H1 (cell line): ENCODE data around the gene NANOS2. TPM values are rescaled to one million over a fixed set of nuclear protein-coding genes. Genes with fewer than 3 reads are reported as not detected.

ENCODE experiments used
- CTCF ChIA-PET: fragments of 300-600 bp; sonication (Branson Sonifier 250); formaldehyde crosslinking; loops from one replicate; lab custom pipeline; 2021; ENCODE audit not compliant: partially characterized antibody; lab: Charles Lee
- POLR2A ChIA-PET: fragments of 300-600 bp; sonication (Branson Sonifier 250); formaldehyde crosslinking; loops from one replicate; lab custom pipeline; 2021; ENCODE audit warnings: inconsistent platforms; ENCODE audit not compliant: partially characterized antibody; lab: Charles Lee
- DNase-seq, 2 experiments: peaks; one replicate each; pipeline versions ENCODE4 v3.0.0 to v3.0.0-alpha.2; 2010 to 2022; ENCODE audit warnings: low spot score in 2 of 2, low read depth in 1 of 2, mixed read lengths in 1 of 2
- FAIRE-seq: peaks from 2 replicates; lab custom pipeline; 2011; peaks lifted over from hg19 to GRCh38; lab: Jason Lieb, UNC
- H2AFZ ChIP-seq: 2 replicates; pipeline ENCODE4 v1.8.1; 2012; ENCODE audit warnings: low read length, inconsistent platforms
- H2AK5ac ChIP-seq: 2 replicates; pipeline ENCODE4 v1.6.1; 2013; ENCODE audit warnings: low read depth, low read length
- H2BK120ac ChIP-seq: replicated peaks from 2 replicates; pipeline ENCODE3; 2013; ENCODE audit warnings: low read depth, low read length, inconsistent platforms
- H2BK12ac ChIP-seq: 2 replicates; pipeline ENCODE4 v1.6.1; 2013; ENCODE audit warnings: low read depth, low read length
- H2BK15ac ChIP-seq: 2 replicates; pipeline ENCODE4 v1.6.1; 2013; ENCODE audit warnings: low read length
- H2BK20ac ChIP-seq: 2 replicates; pipeline ENCODE4 v1.6.1; 2013; ENCODE audit warnings: low read length
- H2BK5ac ChIP-seq: 2 replicates; pipeline ENCODE4 v1.6.1; 2013; ENCODE audit warnings: low read depth, low read length
- H3K14ac ChIP-seq: 2 replicates; pipeline ENCODE4 v1.6.1; 2013; ENCODE audit warnings: inconsistent platforms; ENCODE audit not compliant: insufficient read length
- H3K18ac ChIP-seq: 2 replicates; pipeline ENCODE4 v1.6.1; 2013; ENCODE audit warnings: low read length; ENCODE audit errors: extremely low read depth
- H3K23ac ChIP-seq: 2 replicates; pipeline ENCODE4 v1.6.1; 2013; ENCODE audit warnings: inconsistent platforms; ENCODE audit not compliant: insufficient read length
- H3K23me2 ChIP-seq: 2 replicates; pipeline ENCODE4 v1.6.1; 2013; ENCODE audit warnings: low read depth, low read length
- H3K27ac ChIP-seq: 2 replicates; pipeline ENCODE4 v1.6.1; 2011; ENCODE audit warnings: low read depth, low read length, inconsistent platforms
- H3K27me3 ChIP-seq, 4 experiments: replicated peaks in 1 of 4; 1 replicate in 1 of 4; 2 replicates in 3 of 4; pipeline versions ENCODE4 v1.6.1 to v1.8.1; 2011 to 2013; ENCODE audit warnings: low read length in 3 of 4, mild to moderate bottlenecking in 3 of 4, inconsistent platforms in 2 of 4, mixed read lengths in 2 of 4, moderate library complexity in 1 of 4; ENCODE audit not compliant: control insufficient read depth in 3 of 4, insufficient read depth in 3 of 4; ENCODE audit errors: extremely low read depth in 1 of 4
- H3K36me3 ChIP-seq, 4 experiments: 2 replicates each; pipeline versions ENCODE4 v1.6.1 to v1.8.1; 2011 to 2013; ENCODE audit warnings: mild to moderate bottlenecking in 4 of 4, low read length in 3 of 4, moderate library complexity in 2 of 4, control low read depth in 1 of 4, inconsistent platforms in 1 of 4; ENCODE audit not compliant: insufficient read depth in 4 of 4, control insufficient read depth in 2 of 4
- H3K4ac ChIP-seq: replicated peaks from 2 replicates; pipeline ENCODE3; 2013; ENCODE audit warnings: low read length, low read depth, mixed read lengths, inconsistent platforms; ENCODE audit not compliant: insufficient read length
- H3K4me1 ChIP-seq, 4 experiments: replicated peaks in 1 of 4; 1 replicate in 1 of 4; 2 replicates in 3 of 4; pipeline versions ENCODE4 v1.6.1 to v1.8.1; 2011 to 2013; ENCODE audit warnings: low read length in 3 of 4, inconsistent platforms in 2 of 4, mixed read lengths in 1 of 4; ENCODE audit not compliant: insufficient read depth in 4 of 4, control insufficient read depth in 3 of 4
- H3K4me2 ChIP-seq, 2 experiments: 2 replicates each; pipeline versions ENCODE4 v1.6.1 to v1.8.1; 2011 to 2013; ENCODE audit warnings: low read depth in 2 of 2, low read length in 2 of 2, control low read depth in 1 of 2, inconsistent platforms in 1 of 2, mild to moderate bottlenecking in 1 of 2; ENCODE audit not compliant: insufficient read depth in 1 of 2
- H3K4me3 ChIP-seq, 4 experiments: fragments of 200-600, 300-600 bp in 1 of 4; sonication (generic), shearing (Covaris generic), sonication (Bioruptor Twin) in 1 of 4; 2 replicates each; pipeline versions ENCODE4 v1.5.1 to v1.8.1; 2011 to 2016; ENCODE audit warnings: low read length in 4 of 4, low read depth in 3 of 4, control low read depth in 2 of 4, inconsistent platforms in 2 of 4, mild to moderate bottlenecking in 2 of 4, mixed read lengths in 1 of 4, moderate library complexity in 1 of 4; ENCODE audit not compliant: insufficient read depth in 2 of 4; ENCODE audit errors: extremely low read depth in 1 of 4
- H3K56ac ChIP-seq: replicated peaks from 2 replicates; pipeline ENCODE3; 2013; ENCODE audit warnings: low read depth, mild to moderate bottlenecking, mixed read lengths, low read length, inconsistent platforms; ENCODE audit not compliant: insufficient read length
- H3K79me1 ChIP-seq: 2 replicates; pipeline ENCODE4 v1.6.1; 2013; ENCODE audit warnings: low read depth, low read length, control low read depth
- H3K79me2 ChIP-seq, 2 experiments: 2 replicates each; pipeline versions ENCODE4 v1.6.1 to v1.8.1; 2012 to 2013; ENCODE audit warnings: low read length in 2 of 2, mild to moderate bottlenecking in 2 of 2, inconsistent platforms in 1 of 2; ENCODE audit not compliant: insufficient read depth in 2 of 2, control insufficient read depth in 1 of 2
- H3K9ac ChIP-seq, 4 experiments: replicated peaks in 1 of 4; 1 replicate in 1 of 4; 2 replicates in 3 of 4; pipeline versions ENCODE4 v1.6.1 to v1.8.1; 2011 to 2013; ENCODE audit warnings: low read depth in 3 of 4, low read length in 3 of 4, control low read depth in 2 of 4, mild to moderate bottlenecking in 2 of 4, moderate library complexity in 2 of 4, inconsistent platforms in 1 of 4; ENCODE audit errors: extremely low read depth in 1 of 4
- H3K9me3 ChIP-seq, 2 experiments: 2 replicates each; pipeline versions ENCODE4 v1.6.1 to v1.8.1; 2012 to 2013; ENCODE audit warnings: mild to moderate bottlenecking in 2 of 2, moderate library complexity in 2 of 2, control low read depth in 1 of 2, inconsistent platforms in 1 of 2, low read depth in 1 of 2, low read length in 1 of 2, mixed read lengths in 1 of 2; ENCODE audit not compliant: insufficient read depth in 2 of 2
- H4K20me1 ChIP-seq, 2 experiments: replicated peaks in 1 of 2; 2 replicates each; pipeline versions ENCODE3 to v1.8.1; 2011 to 2013; ENCODE audit warnings: inconsistent platforms in 2 of 2, low read length in 2 of 2, mild to moderate bottlenecking in 1 of 2; ENCODE audit not compliant: insufficient read depth in 2 of 2, control insufficient read depth in 1 of 2
- H4K5ac ChIP-seq: 2 replicates; pipeline ENCODE4 v1.6.1; 2013; ENCODE audit warnings: low read length, low read depth, mixed read lengths, inconsistent platforms; ENCODE audit not compliant: insufficient read length
- H4K8ac ChIP-seq: 2 replicates; pipeline ENCODE4 v1.8.0; 2013; ENCODE audit warnings: mild to moderate bottlenecking, moderate library complexity, low read length, inconsistent platforms; ENCODE audit not compliant: insufficient read depth; ENCODE audit errors: extremely low read depth
- H4K91ac ChIP-seq: replicated peaks from 2 replicates; pipeline ENCODE3; 2013; ENCODE audit warnings: low read length, mixed read lengths, inconsistent platforms; ENCODE audit not compliant: insufficient read length
- GABPA ChIP-seq: IDR thresholded peaks from 2 replicates; pipeline ENCODE4 v1.6.1; 2011; ENCODE audit warnings: mild to moderate bottlenecking, low read length, moderate library complexity, borderline replicate concordance; ENCODE audit not compliant: insufficient read depth
- GTF2F1 ChIP-seq: IDR thresholded peaks from 2 replicates; pipeline ENCODE4 v1.6.1; 2012; ENCODE audit warnings: low read depth, low read length, improper control_type of control experiment, borderline replicate concordance
- KDM4A ChIP-seq: IDR thresholded peaks from one replicate; pipeline ENCODE4 v1.7.1; 2012; ENCODE audit warnings: low read depth, mild to moderate bottlenecking, moderate library complexity, low read length, inconsistent platforms; ENCODE audit not compliant: severe bottlenecking
- POLR2AphosphoS5 ChIP-seq: IDR thresholded peaks from 2 replicates; pipeline ENCODE4 v1.6.1; 2011; ENCODE audit warnings: low read depth, low read length
- RXRA ChIP-seq: IDR thresholded peaks from 2 replicates; pipeline ENCODE4 v1.6.1; 2011; ENCODE audit warnings: low read depth, mild to moderate bottlenecking, low read length, moderate library complexity; ENCODE audit not compliant: insufficient read depth
- SP1 ChIP-seq: IDR thresholded peaks from 2 replicates; pipeline ENCODE4 v1.6.1; 2011; ENCODE audit warnings: low read depth, low read length
- SP4 ChIP-seq: IDR thresholded peaks from 2 replicates; pipeline ENCODE4 v1.6.1; 2012; ENCODE audit warnings: low read length, inconsistent platforms
- SRF ChIP-seq: IDR thresholded peaks from 2 replicates; pipeline ENCODE4 v1.6.1; 2011; ENCODE audit warnings: mild to moderate bottlenecking, low read depth, low read length, moderate library complexity
- TAF1 ChIP-seq: IDR thresholded peaks from 2 replicates; pipeline ENCODE4 v1.6.1; 2011; ENCODE audit warnings: mild to moderate bottlenecking, low read depth, low read length
- YY1 ChIP-seq: IDR thresholded peaks from 2 replicates; pipeline ENCODE4 v1.6.1; 2011; ENCODE audit warnings: low read depth, mild to moderate bottlenecking, low read length
- WGBS, 2 experiments: shearing (Covaris generic) in 1 of 2; methylation state at CpG; one replicate each; pipeline versions ENCODE4 v1.1.6 to v1.1.7; 2013 to 2015; ENCODE audit warnings: low lambda C conversion rate in 2 of 2, mixed read lengths in 2 of 2, inconsistent platforms in 1 of 2, low coverage in 1 of 2, missing lambda C conversion rate in 1 of 2; ENCODE audit not compliant: insufficient replicate concordance in 2 of 2, insufficient coverage in 1 of 2, insufficient read length in 1 of 2; ENCODE audit errors: extremely low coverage in 1 of 2, missing lambda C conversion rate in 1 of 2; 5-methylcytosine and 5-hydroxymethylcytosine counted together
- polyA plus RNA-seq, 7 experiments: library from polyadenylated mRNA; depleted of rRNA in 3 of 7; stranded (reverse) in 5 of 7; unstranded in 2 of 7; fragments of >200 nt in 5 of 7; fragments of 200-250 nt in 2 of 7; gene quantifications; 1 replicate in 5 of 7; 2 replicates in 1 of 7; 4 replicates in 1 of 7; pipeline versions ENCODE4 v1.2.1 to v1.2.3, GENCODE V29; 2011 to 2013; ENCODE audit warnings: missing spikeins in 2 of 7, mixed read lengths in 2 of 7
- total RNA-seq: library from RNA; stranded (reverse); fragmentation: NEBNext Ultra II Directional; extraction: Animal tissue kit (Norgen Biotek cat#: 25700); gene quantifications from 2 replicates; pipeline ENCODE4 v1.2.1, GENCODE V29; 2021
- TF ChIP-seq, protein P1 (sequence below): IDR thresholded peaks from 2 replicates; pipeline ENCODE4 v1.6.1; 2012; ENCODE audit warnings: inconsistent platforms

NANOS2 gene
- total and polyA plus RNA-seq, 2 of the 8 experiments (the other 6 are each of a cell fraction or from before 2014, with no cell fraction given): 0.20 TPM; not detected in 1

DNA sequence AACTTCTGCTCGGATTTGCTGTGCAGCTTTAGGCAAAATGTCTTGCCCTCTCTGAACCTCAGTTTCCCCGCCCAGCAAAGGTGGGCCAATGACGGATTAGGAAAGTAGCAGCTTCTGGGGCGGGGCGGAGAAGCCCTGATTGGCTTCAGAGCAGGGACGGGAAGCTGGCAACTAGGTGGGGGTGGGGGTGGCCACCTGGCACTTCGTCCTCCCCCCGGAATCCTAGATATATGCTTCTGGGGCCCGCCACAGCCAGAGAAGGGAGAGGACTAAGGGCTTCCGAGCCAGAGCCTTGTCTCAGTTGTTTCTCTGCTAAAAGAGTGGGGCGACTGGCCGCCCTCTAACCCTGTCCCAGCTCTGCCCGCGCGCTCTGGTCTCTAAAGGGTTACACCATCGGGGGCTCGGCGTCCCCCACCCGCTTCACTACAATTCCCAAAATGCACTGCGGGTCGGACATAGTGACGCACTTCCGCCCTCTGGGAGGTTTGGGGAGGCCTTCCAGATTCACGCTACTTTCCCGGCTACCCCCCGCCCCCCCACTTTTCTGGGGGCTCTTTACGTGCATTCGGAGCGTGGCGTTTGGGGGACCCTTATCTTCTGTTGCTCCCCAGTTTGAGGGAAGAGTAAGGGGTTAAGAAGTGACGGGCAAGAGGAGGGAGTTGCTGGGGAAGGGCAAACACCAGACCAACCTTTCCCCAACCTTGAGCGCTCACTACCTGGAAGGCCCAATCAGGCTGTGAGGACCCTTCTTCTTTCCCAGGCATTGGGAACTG lies 28.0 kb downstream of the NANOS2 start:
- H2AFZ ChIP-seq: peak overlapping the region; percentile 94; the same call in 1 of the 2 replicates
- DNase-seq (peak in 1 of 2 experiments; percentile 93), FAIRE-seq (peak; percentile 83)
- 1% methylated on average over 28 of the region's 32 CpGs; no CpG with 5 or more reads in 1 of the 2 experiments for WGBS, 2 experiments
- 0 out of 2 replicates have a peak, but pooled peaks cover 2% of the 10 kb centered on the region for H3K79me1 ChIP-seq
- H4K8ac ChIP-seq: peak overlapping the region; percentile 98
- no peak overlapping the region for H3K14ac ChIP-seq
- no peak overlapping the region for H3K23ac ChIP-seq
- H3K27ac ChIP-seq: peak overlapping the region; percentile 86
- no peaks in the 10 kb centered on the region; a peak in 1 of 4 replicates for H3K79me2 ChIP-seq
- no peaks in the 10 kb centered on the region for H3K27me3 ChIP-seq
- peak overlapping the region; percentile 50; the same call in 1 of the 2 replicates for H2BK12ac ChIP-seq
- peak overlapping the region; percentile 93 for H4K5ac ChIP-seq
- no peaks in the 10 kb centered on the region for H3K9me3 ChIP-seq
- H2BK20ac ChIP-seq: no peak overlapping the region
- peak overlapping the region; percentile 71 to 80 (median 78) for H3K4me3 ChIP-seq
- peak overlapping the region; percentile 49 to 76 for H3K4me2 ChIP-seq
- no peak overlapping the region for H2BK15ac ChIP-seq
- no peak overlapping the region for H2AK5ac ChIP-seq
- no peak overlapping the region for H3K56ac ChIP-seq
- H3K18ac ChIP-seq: peak overlapping the region; percentile 87
- H2BK5ac ChIP-seq: peak overlapping the region; percentile 12
- H4K20me1 ChIP-seq: peaks cover 3 to 12% of the 10 kb centered on the region in 2 experiments
- H2BK120ac ChIP-seq: no peak overlapping the region
- no peak overlapping the region for H3K4ac ChIP-seq
- H3K23me2 ChIP-seq: peaks cover 11% of the 10 kb centered on the region; the same call in 1 of the 2 replicates
- H4K91ac ChIP-seq: no peak overlapping the region
- peak overlapping the region; percentile 58 to 81 (median 70) for H3K9ac ChIP-seq
- H3K36me3 ChIP-seq: peaks cover 0 to 7% (median 0%) of the 10 kb centered on the region in 4 experiments; a peak in 1 of 8 replicates
- peaks cover 5 to 22% (median 14%) of the 10 kb centered on the region in 4 experiments for H3K4me1 ChIP-seq
- ChIA-PET CTCF (interaction anchor here (0.6 to 10.7 kb wide), 6 partner anchors 16 to 107 kb away, joined by 3 to 208 read pairs (median 4); partner anchors contain the start of genes DMPK, DMWD, FOXA3 and MYPOP), POLR2A (interaction anchor here (0.6 to 9.8 kb wide), 12 partner anchors 16 to 122 kb away, joined by 3 to 277 read pairs (median 3); partner anchors contain the start of genes CCDC61, FOXA3, MYPOP and SIX5)
- TF ChIP-seq RXRA (no peak), SRF (no peak), YY1 (peak; percentile 31; the same call in 1 of the 2 replicates), KDM4A (no peak), GTF2F1 (no peak), POLR2AphosphoS5 (no peak; the same call in 1 of the 2 replicates), SP1 (0 out of 2 replicates have a peak, but pooled peaks have one; percentile 37), GABPA (peak; percentile 84; the same call in 1 of the 2 replicates), TAF1 (peak; percentile 67), SP4 (no peak)
- TF ChIP-seq, protein P1, sequence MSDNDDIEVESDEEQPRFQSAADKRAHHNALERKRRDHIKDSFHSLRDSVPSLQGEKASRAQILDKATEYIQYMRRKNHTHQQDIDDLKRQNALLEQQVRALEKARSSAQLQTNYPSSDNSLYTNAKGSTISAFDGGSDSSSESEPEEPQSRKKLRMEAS: 0 out of 2 replicates have a peak, but pooled peaks have one; percentile 40
